Fibroblast of the aortic adventitia (primary cell): Measurements from ENCODE around the gene TRIM54. TPM values are rescaled to one million over a fixed set of nuclear protein-coding genes. Genes with fewer than 3 reads are reported as not detected.
"Not testable (repeated sequence)": the region's sequence is repeated elsewhere in the genome, so short reads cannot be mapped to it uniquely, and the experiment has no call there.

Source experiments
- DNase-seq: peaks from one replicate; pipeline ENCODE4 v3.0.0-alpha.2; 2010; ENCODE audit warnings: low read depth
- H3K4me3 ChIP-seq: 2 replicates; pipeline ENCODE4 v1.5.1; 2011; ENCODE audit warnings: low read depth, mild to moderate bottlenecking, control low read depth, low read length, moderate library complexity
- total RNA-seq: library from RNA; depleted of rRNA; stranded (reverse); fragments of >200 nt; gene quantifications from 2 replicates; pipeline ENCODE4 v1.2.3, GENCODE V29; 2012; ENCODE audit warnings: low replicate concordance
- TF ChIP-seq, protein P1 (sequence below): IDR thresholded peaks from 2 replicates; pipeline ENCODE4 v1.5.1; 2011; ENCODE audit warnings: mild to moderate bottlenecking, low read length, control low read depth, inconsistent platforms; ENCODE audit not compliant: insufficient read depth

TRIM54 gene
- total RNA-seq, 1 donor, result not detected

GRCh38 chr2:27309651-27310050 lies 27.4 kb downstream of the TRIM54 start:
- TF ChIP-seq, protein P1, sequence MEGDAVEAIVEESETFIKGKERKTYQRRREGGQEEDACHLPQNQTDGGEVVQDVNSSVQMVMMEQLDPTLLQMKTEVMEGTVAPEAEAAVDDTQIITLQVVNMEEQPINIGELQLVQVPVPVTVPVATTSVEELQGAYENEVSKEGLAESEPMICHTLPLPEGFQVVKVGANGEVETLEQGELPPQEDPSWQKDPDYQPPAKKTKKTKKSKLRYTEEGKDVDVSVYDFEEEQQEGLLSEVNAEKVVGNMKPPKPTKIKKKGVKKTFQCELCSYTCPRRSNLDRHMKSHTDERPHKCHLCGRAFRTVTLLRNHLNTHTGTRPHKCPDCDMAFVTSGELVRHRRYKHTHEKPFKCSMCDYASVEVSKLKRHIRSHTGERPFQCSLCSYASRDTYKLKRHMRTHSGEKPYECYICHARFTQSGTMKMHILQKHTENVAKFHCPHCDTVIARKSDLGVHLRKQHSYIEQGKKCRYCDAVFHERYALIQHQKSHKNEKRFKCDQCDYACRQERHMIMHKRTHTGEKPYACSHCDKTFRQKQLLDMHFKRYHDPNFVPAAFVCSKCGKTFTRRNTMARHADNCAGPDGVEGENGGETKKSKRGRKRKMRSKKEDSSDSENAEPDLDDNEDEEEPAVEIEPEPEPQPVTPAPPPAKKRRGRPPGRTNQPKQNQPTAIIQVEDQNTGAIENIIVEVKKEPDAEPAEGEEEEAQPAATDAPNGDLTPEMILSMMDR, result no peak
- no peak overlapping the region for H3K4me3 ChIP-seq
- no peak for DNase-seq

DNA sequence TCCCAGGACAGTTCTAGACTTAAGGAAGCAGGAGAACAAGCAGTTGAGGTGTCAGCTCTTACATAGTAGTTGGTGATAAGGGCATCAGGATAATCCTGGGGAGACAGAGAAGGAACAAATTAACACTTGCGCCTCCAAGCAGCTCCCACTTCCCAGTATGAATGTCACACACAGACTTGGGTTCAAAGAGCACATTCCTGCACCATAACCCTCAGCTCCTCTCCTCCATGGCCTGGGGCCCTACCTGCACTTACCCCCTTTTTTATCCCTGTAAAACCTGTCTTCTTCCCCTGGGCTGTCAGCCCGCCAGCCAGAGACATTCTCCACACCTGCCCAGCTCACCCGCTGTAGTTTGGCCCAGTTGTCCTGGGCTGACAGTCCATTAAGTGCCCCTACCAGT lies 29.9 kb downstream of the TRIM54 start:
- H3K4me3 ChIP-seq, result no peak overlapping the region

GRCh38 chr2:27313882-27314645 lies 31.8 kb downstream of the TRIM54 start:
- TF ChIP-seq, protein P1, result no peak
- H3K4me3 ChIP-seq, result no peak overlapping the region
- no peak for DNase-seq

More for the DNA sequence above, 29.9 kb downstream of the TRIM54 start:
- TF ChIP-seq, protein P1, result no peak
- no peak for DNase-seq

DNA sequence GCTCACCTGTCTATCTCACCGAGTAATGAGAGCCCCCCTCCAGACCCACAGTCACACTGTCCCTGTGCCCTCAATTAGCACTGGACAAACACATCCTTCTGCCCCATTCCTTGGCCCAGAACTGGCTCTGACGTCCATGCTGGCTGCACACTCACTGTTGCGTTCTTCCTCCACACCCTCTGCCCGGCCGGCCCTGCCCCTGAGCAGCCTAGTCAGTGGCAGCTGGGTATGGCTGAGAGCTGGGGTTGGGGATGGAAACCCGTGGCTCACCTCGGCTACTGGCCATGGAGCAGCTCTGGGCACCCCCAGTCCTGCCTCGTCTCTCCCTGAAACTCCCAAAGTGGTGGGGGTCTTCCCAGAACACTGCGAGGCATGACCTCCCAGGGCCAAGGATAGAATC lies 32.5 kb downstream of the TRIM54 start:
- TF ChIP-seq, protein P1, result no peak
- DNase-seq, result no peak
- no peak overlapping the region for H3K4me3 ChIP-seq

- TF ChIP-seq, protein P1, result no peak
- H3K4me3 ChIP-seq, result no peak overlapping the region
- DNase-seq, result no peak
Measured at GRCh38 chr2:27315122-27315521, 32.9 kb downstream of the TRIM54 start.

- no peak overlapping the region for H3K4me3 ChIP-seq
- DNase-seq, result peak; percentile 15
- TF ChIP-seq, protein P1, result no peak
Measured at GRCh38 chr2:27316655-27317412, 34.6 kb downstream of the TRIM54 start.

DNA sequence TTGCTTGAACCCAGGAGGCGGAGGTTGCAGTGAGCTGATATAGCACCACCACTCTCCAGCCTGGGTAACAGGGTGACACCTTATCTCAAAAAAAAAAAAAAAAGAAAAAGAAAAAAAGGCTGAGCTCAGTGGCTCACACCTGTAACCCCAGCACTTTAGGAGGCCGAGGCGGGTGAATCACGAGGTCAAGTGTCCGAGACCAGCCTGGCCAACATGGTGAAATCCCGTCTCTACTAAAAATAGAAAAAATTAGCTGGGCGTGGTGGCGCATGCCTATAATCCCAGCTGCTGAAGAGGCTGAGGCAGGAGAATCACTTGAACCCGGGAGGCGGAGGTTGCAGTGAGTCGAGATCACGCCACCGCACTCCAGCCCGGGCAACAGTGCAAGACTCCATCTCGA lies 37.6 kb downstream of the TRIM54 start:
- H3K4me3 ChIP-seq, DNase-seq: not testable (repeated sequence)
